Thyroid gland (tissue), 4 donors: ENCODE results near the gene TXNRD3. TPM values are rescaled to one million over a fixed set of nuclear protein-coding genes. Genes with fewer than 3 reads are reported as not detected.

ENCODE experiments used
- DNase-seq, 2 donors: peaks; one replicate each; pipeline ENCODE4 v3.0.0-alpha.2; 2019
- H3K27ac ChIP-seq, 3 donors: fragments of 200-600 bp; sonication (generic); 1 replicate in 2 of 3; 2 replicates in 1 of 3; pipeline ENCODE4 v1.5.1; 2016 to 2019; ENCODE audit warnings: mild to moderate bottlenecking in 1 of 3, moderate library complexity in 1 of 3
- H3K27me3 ChIP-seq: fragments of 200-600 bp; sonication (generic); one replicate; pipeline ENCODE4 v1.5.1; 2019
- H3K36me3 ChIP-seq, 2 donors: fragments of 200-600 bp; sonication (generic); one replicate each; pipeline ENCODE4 v1.5.1; 2016 to 2019
- H3K4me1 ChIP-seq, 2 donors: fragments of 200-600 bp; sonication (generic); one replicate each; pipeline ENCODE4 v1.5.1; 2017 to 2019
- H3K4me3 ChIP-seq, 3 donors: fragments of 200-600 bp; sonication (generic); replicated peaks in 1 of 3; 1 replicate in 2 of 3; 2 replicates in 1 of 3; pipeline ENCODE4 v1.5.1; 2016; ENCODE audit warnings: mild to moderate bottlenecking in 1 of 3
- H3K9me3 ChIP-seq: fragments of 200-600 bp; sonication (generic); one replicate; pipeline ENCODE4 v1.5.1; 2017
- POLR2A ChIP-seq, 2 donors: fragments of 450-650 bp; IDR thresholded peaks; one replicate each; pipeline ENCODE4 v1.6.1; 2017; ENCODE audit warnings: antibody characterized with exemption in 2 of 2, mild to moderate bottlenecking in 2 of 2, moderate library complexity in 1 of 2
- WGBS, 2 donors: methylation state at CpG; one replicate each; pipeline ENCODE4 v1.1.5; 2017; 5-methylcytosine and 5-hydroxymethylcytosine counted together
- intact Hi-C: fragments of 100-400 bp; cut with DNase I; formaldehyde crosslinking; loops from one replicate; pipeline ENCODE4 v1.15.1; 2023
- total RNA-seq, 4 donors: library from RNA; depleted of rRNA; stranded (reverse); fragments of >200 nt; gene quantifications; one replicate each; pipeline ENCODE4 v1.2.3, GENCODE V29; 2016
- TF ChIP-seq, protein P1 (sequence below), 6 experiments: fragments of 200-600 bp in 3 of 6; fragments of 450-650 bp in 3 of 6; sonication (generic) in 3 of 6; IDR thresholded peaks; one replicate each; pipeline ENCODE4 v1.5.1; 2016 to 2019; ENCODE audit warnings: antibody characterized with exemption in 6 of 6, mild to moderate bottlenecking in 2 of 6, inconsistent platforms in 1 of 6, moderate library complexity in 1 of 6

TXNRD3 gene
- total RNA-seq, 4 donors from 2014 or later, result 14.4 to 21.3 (median 17.7) TPM

DNA sequence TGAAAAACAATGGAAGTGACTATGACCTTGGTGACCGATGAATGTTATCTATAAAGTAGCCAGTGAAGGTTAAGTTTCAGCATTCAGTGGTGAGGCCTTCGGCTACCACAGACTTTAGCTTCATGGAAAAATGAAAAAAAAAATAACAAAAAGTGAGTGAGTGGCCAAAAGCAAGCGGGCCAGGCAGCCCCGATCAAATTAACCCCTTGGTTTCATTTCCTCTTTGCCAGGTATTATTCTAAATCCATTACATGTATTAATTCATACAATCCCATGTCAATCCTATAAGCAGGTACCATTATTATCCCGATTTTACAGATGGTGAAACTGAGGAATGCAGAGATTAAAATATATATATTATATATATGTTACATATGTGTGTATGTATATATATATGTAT is 28.1 kb upstream of the TXNRD3 start:
- TF ChIP-seq POLR2A (IDR thresholded peaks at IDR 0.05), result no peak
- TF ChIP-seq, protein P1, sequence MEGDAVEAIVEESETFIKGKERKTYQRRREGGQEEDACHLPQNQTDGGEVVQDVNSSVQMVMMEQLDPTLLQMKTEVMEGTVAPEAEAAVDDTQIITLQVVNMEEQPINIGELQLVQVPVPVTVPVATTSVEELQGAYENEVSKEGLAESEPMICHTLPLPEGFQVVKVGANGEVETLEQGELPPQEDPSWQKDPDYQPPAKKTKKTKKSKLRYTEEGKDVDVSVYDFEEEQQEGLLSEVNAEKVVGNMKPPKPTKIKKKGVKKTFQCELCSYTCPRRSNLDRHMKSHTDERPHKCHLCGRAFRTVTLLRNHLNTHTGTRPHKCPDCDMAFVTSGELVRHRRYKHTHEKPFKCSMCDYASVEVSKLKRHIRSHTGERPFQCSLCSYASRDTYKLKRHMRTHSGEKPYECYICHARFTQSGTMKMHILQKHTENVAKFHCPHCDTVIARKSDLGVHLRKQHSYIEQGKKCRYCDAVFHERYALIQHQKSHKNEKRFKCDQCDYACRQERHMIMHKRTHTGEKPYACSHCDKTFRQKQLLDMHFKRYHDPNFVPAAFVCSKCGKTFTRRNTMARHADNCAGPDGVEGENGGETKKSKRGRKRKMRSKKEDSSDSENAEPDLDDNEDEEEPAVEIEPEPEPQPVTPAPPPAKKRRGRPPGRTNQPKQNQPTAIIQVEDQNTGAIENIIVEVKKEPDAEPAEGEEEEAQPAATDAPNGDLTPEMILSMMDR (IDR thresholded peaks at IDR 0.05), result no peak
- H3K4me3 ChIP-seq, result no peak overlapping the region
- intact Hi-C loops, result loop anchor here (5.0 to 10.0 kb wide), 2 partner anchors 64 to 862 kb away; no protein-coding TSS in a partner anchor
- peaks cover 10 to 13% of the 10 kb centered on the region in 2 donors for H3K4me1 ChIP-seq
- no peak overlapping the region for H3K27ac ChIP-seq
- H3K36me3 ChIP-seq, result no peaks in the 10 kb centered on the region
- H3K9me3 ChIP-seq, result no peaks in the 10 kb centered on the region
- no peaks in the 10 kb centered on the region for H3K27me3 ChIP-seq
- no peak for DNase-seq
- 84 to 86% methylated on average over 5 of the region's 5 CpGs for WGBS, 2 donors

DNA sequence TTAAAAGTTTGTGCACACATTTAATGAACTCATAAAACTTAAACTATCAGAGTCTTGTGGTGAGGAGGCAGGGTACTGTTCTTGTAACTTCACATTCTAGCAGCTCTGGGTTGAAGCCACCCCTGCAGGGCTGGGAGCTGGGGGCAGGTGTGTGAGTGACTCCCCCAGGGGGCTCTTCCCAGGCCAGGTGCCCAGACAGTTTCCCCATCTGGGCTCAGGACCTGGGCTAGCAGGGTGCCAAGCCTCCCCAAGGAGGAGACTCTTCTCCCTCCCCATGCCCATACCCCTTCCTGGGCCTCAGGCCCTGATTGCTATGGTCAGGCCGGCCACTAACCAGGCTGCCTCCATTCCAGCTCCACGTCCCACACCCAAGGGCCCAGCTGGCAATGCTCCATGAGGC is 27.1 kb upstream of the TXNRD3 start:
- Histone ChIP-seq H3K9me3 (no peaks in the 10 kb centered on the region), H3K4me1 (peaks cover 10 to 13% of the 10 kb centered on the region in 2 donors), H3K27me3 (no peaks in the 10 kb centered on the region), H3K27ac (no peak overlapping the region), H3K36me3 (no peaks in the 10 kb centered on the region), H3K4me3 (no peak overlapping the region)
- intact Hi-C loops, result loop anchor here (5.0 to 10.0 kb wide), 2 partner anchors 65 to 863 kb away; no protein-coding TSS in a partner anchor
- no peak for DNase-seq
- WGBS, 2 donors, result 83 to 88% methylated on average over 2 of the region's 2 CpGs
- TF ChIP-seq, protein P1 (IDR thresholded peaks at IDR 0.05), result no peak
- no peak for TF ChIP-seq POLR2A (IDR thresholded peaks at IDR 0.05)

DNA sequence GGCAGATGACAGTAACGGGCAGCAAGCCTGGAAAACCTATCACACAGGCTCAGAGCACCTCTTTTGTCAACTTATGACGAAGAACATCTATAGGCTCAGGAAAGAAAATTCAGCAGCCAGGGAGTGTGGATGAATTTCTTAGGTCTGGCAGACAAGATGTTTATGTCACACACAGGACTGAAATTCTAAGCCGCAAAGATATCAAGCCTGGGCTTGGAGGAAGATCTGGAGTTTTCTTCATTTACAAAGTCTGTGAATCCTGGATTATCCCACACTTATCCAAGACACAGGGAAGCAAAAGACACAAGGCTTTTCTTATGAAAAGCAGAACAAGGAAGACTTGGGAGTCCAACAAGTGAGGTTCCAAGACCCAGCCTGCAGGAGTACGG is 25.7 kb upstream of the TXNRD3 start:
- intact Hi-C loops, result loop anchor here (5.0 to 10.0 kb wide), 2 partner anchors 67 to 864 kb away; no protein-coding TSS in a partner anchor

DNA sequence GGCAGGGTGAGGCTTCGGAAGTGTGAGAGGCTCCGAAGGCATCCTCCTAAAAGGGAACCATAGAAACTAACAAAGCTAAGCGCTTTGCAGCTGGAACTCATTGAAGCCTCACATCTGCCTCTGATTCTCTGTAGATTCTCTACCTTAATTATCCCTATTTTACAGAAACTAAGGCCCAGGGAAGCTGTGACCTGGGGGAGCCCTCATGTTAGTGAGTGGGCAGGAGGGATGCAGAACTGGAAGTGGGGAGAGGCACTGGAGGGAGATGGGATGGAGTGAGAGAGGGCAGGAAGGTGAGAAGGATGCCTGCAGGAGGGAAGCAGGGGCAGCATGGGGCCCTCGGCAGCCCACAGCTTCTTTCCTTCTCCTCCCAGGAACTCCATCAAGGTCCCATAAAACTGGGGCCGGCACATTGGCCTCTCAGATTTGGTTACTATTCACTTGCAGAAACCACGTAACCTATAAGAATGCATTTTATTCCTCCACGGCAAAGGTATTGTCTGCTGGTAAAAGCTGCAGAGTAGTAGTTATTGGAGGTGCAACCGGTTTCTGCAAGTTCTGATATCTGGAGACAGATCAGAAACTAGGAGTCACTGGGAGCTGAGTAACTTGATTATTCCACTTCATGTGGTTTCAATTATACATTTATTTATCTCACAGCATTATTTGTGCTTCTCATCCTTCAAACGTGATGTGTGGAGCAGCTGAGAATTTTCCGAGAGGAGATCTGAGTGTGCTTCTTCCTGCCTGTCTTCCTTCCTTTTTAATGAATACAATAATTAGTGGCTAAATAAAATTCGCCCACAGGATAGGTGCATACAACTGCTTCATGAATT is 25.1 kb upstream of the TXNRD3 start:
- no peak for TF ChIP-seq POLR2A (IDR thresholded peaks at IDR 0.05)
- TF ChIP-seq, protein P1 (IDR thresholded peaks at IDR 0.05), result no peak
- 83 to 87% methylated on average over 11 of the region's 11 CpGs for WGBS, 2 donors
- intact Hi-C loops, result loop anchor here (5.0 to 10.0 kb wide), 4 partner anchors 67 to 865 kb away; partner anchors contain the start of gene PLXNA1
- no peaks in the 10 kb centered on the region for H3K9me3 ChIP-seq
- no peak overlapping the region for H3K4me3 ChIP-seq
- H3K4me1 ChIP-seq, result peaks cover 10 to 13% of the 10 kb centered on the region in 2 donors
- no peaks in the 10 kb centered on the region for H3K36me3 ChIP-seq
- DNase-seq, result no peak
- H3K27me3 ChIP-seq, result no peaks in the 10 kb centered on the region
- no peak overlapping the region for H3K27ac ChIP-seq

More for the DNA sequence above, 25.7 kb upstream of the TXNRD3 start:
- Histone ChIP-seq H3K27me3 (no peaks in the 10 kb centered on the region), H3K27ac (no peak overlapping the region), H3K9me3 (no peaks in the 10 kb centered on the region), H3K36me3 (no peaks in the 10 kb centered on the region), H3K4me3 (no peak overlapping the region), H3K4me1 (peaks cover 10 to 13% of the 10 kb centered on the region in 2 donors)
- WGBS, 2 donors, result 87 to 88% methylated on average over 4 of the region's 4 CpGs
- no peak for DNase-seq
- no peak for TF ChIP-seq POLR2A (IDR thresholded peaks at IDR 0.05)
- TF ChIP-seq, protein P1 (IDR thresholded peaks at IDR 0.05), result no peak

DNA sequence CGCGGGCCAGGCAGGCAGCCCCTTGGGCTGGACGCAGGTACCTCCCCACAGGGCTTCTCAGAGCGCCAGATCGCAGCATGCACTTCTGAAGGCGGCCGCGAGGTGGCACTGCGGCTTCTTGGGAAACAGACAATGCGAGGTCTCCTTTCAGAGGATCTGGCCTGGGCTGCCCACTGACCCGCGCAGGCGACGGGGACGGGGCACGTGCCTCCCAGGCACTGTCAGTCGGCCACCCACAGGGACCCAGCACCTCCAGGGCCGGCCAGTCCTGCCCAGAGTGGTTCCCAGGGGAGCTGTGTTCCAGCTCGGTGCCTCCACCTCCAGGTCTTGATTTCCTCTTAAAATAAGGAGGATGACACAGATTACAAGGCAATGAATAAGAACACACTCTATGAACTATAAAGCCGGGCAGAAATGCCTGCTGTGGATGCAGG is 24.4 kb upstream of the TXNRD3 start:
- Histone ChIP-seq H3K27ac (no peak overlapping the region), H3K36me3 (no peaks in the 10 kb centered on the region), H3K4me1 (peaks cover 10 to 13% of the 10 kb centered on the region in 2 donors), H3K27me3 (no peaks in the 10 kb centered on the region), H3K9me3 (no peaks in the 10 kb centered on the region), H3K4me3 (no peak overlapping the region)
- no peak for TF ChIP-seq POLR2A (IDR thresholded peaks at IDR 0.05)
- TF ChIP-seq, protein P1 (IDR thresholded peaks at IDR 0.05), result peak; percentile 89 to 99 (median 94)
- intact Hi-C loops, result loop anchor here (5.0 kb wide), 2 partner anchors 303 to 778 kb away; partner anchors contain the start of gene PLXNA1
- DNase-seq, result peak; percentile 89 to 90
- WGBS, 2 donors, result 2 to 7% methylated on average over 1 to 12 of the region's 20 CpGs
